ENCODE results near the gene DNAAF5. TPM values are rescaled to one million over a fixed set of nuclear protein-coding genes. Genes with fewer than 3 reads are reported as not detected.

Gene DNAAF5
- total RNA-seq, 3 donors from 2014 or later, result 29.4 to 43.0 (median 30.9) TPM

GRCh38 chr7:744854-745430 is 18.4 kb downstream of the DNAAF5 start:
- DNase-seq (peak in 1 of 3 donors; percentile 31), ATAC-seq (no peak)
- no peaks in the 10 kb centered on the region for H3K4me1 ChIP-seq (ENCODE audit: low read depth)
- H3K36me3 ChIP-seq (ENCODE audit: low read depth), result no peaks in the 10 kb centered on the region
- TF ChIP-seq CTCF (IDR thresholded peaks at IDR 0.05), result no peak
- no peak overlapping the region for H3K4me3 ChIP-seq
- intact Hi-C loops (cut with DNase I, micrococcal nuclease), result no loop called here
- H3K9me3 ChIP-seq, result no peaks in the 10 kb centered on the region

- Histone ChIP-seq H3K4me1 (ENCODE audit: low read depth) (no peaks in the 10 kb centered on the region), H3K9me3 (no peaks in the 10 kb centered on the region), H3K36me3 (ENCODE audit: low read depth) (no peaks in the 10 kb centered on the region), H3K4me3 (no peak overlapping the region)
- no peak for DNase-seq
- intact Hi-C loops (cut with DNase I, micrococcal nuclease), result no loop called here
- ATAC-seq, result no peak
- no peak for TF ChIP-seq CTCF (IDR thresholded peaks at IDR 0.05)
Measured at GRCh38 chr7:745431-746154, 19.1 kb downstream of the DNAAF5 start.

- Histone ChIP-seq H3K9me3 (no peaks in the 10 kb centered on the region), H3K4me1 (ENCODE audit: low read depth) (no peaks in the 10 kb centered on the region), H3K36me3 (ENCODE audit: low read depth) (no peaks in the 10 kb centered on the region), H3K4me3 (no peak overlapping the region)
- intact Hi-C loops (cut with DNase I, micrococcal nuclease), result no loop called here
- no peak for TF ChIP-seq CTCF (IDR thresholded peaks at IDR 0.05)
- ATAC-seq, result no peak
- peak in 2 of 3 donors; percentile 6 to 44 for DNase-seq
Measured at GRCh38 chr7:746155-747061, 19.9 kb downstream of the DNAAF5 start.

- Histone ChIP-seq H3K9me3 (no peaks in the 10 kb centered on the region), H3K36me3 (ENCODE audit: low read depth) (no peaks in the 10 kb centered on the region), H3K4me3 (no peak overlapping the region), H3K4me1 (ENCODE audit: low read depth) (no peaks in the 10 kb centered on the region)
- ATAC-seq, result no peak
- intact Hi-C loops (cut with DNase I, micrococcal nuclease), result no loop called here
- TF ChIP-seq CTCF (IDR thresholded peaks at IDR 0.05), result no peak
- DNase-seq, result peak in 2 of 3 donors; percentile 11 to 15
Measured at GRCh38 chr7:747186-747585, 20.7 kb downstream of the DNAAF5 start.

GRCh38 chr7:748446-748845 is 21.9 kb downstream of the DNAAF5 start:
- DNase-seq (peak in 2 of 3 donors; percentile 7 to 21), ATAC-seq (no peak)
- TF ChIP-seq CTCF (IDR thresholded peaks at IDR 0.05), result no peak
- no peaks in the 10 kb centered on the region for H3K36me3 ChIP-seq (ENCODE audit: low read depth)
- intact Hi-C loops (cut with DNase I, micrococcal nuclease), result no loop called here
- no peak overlapping the region for H3K4me3 ChIP-seq
- H3K9me3 ChIP-seq, result no peaks in the 10 kb centered on the region
- no peaks in the 10 kb centered on the region for H3K4me1 ChIP-seq (ENCODE audit: low read depth)
